ENCODE measurements around the gene UBFD1. TPM values are rescaled to one million over a fixed set of nuclear protein-coding genes. Genes with fewer than 3 reads are reported as not detected.

UBFD1 gene
- total and polyA plus RNA-seq, 2 of the 8 experiments (the other 6 are each of a cell fraction or from before 2014, with no cell fraction given): 66.3 to 106 TPM

GRCh38 chr16:23595246-23595950 is 37.9 kb downstream of the UBFD1 start (continued):
- no peak for TF ChIP-seq TAF1 (IDR thresholded peaks at IDR 0.05; ENCODE audit: low read depth, low read length)

Measured in H1 (cell line).